Neural progenitor cell (in vitro differentiated cells): ENCODE results near the gene PHLDB2. TPM values are rescaled to one million over a fixed set of nuclear protein-coding genes. Genes with fewer than 3 reads are reported as not detected.

Experiments used
- DNase-seq: peaks from one replicate; pipeline ENCODE4 v3.0.0-alpha.2; 2016; ENCODE audit warnings: low spot score
- H2AFZ ChIP-seq: fragments of 200-600 bp; sonication (generic); replicated peaks from 2 replicates; pipeline ENCODE4 v1.6.1; 2016; ENCODE audit warnings: antibody characterized with exemption
- H3F3A ChIP-seq: fragments of 200-600 bp; sonication (generic); 2 replicates; pipeline ENCODE4 v1.6.1; 2016; ENCODE audit warnings: antibody characterized with exemption, low read depth
- H3K27ac ChIP-seq: fragments of 200-600 bp; sonication (generic); 2 replicates; pipeline ENCODE4 v1.5.1; 2016; ENCODE audit warnings: mild to moderate bottlenecking
- H3K27me3 ChIP-seq: fragments of 200-600 bp; sonication (generic); 2 replicates; pipeline ENCODE4 v1.6.1; 2016; ENCODE audit warnings: mild to moderate bottlenecking, moderate library complexity
- H3K36me3 ChIP-seq: fragments of 200-600 bp; sonication (generic); 2 replicates; pipeline ENCODE4 v1.5.1; 2016
- H3K4me1 ChIP-seq: fragments of 200-600 bp; sonication (generic); 2 replicates; pipeline ENCODE4 v1.6.1; 2016; ENCODE audit warnings: mixed run types
- H3K4me2 ChIP-seq: fragments of 200-600 bp; sonication (generic); 2 replicates; pipeline ENCODE4 v1.6.1; 2016
- H3K4me3 ChIP-seq: fragments of 200-600 bp; sonication (generic); 2 replicates; pipeline ENCODE4 v1.5.1; 2016
- H3K79me2 ChIP-seq: fragments of 200-600 bp; sonication (generic); 2 replicates; pipeline ENCODE4 v1.6.1; 2016; ENCODE audit warnings: low read depth
- H3K9ac ChIP-seq: fragments of 200-600 bp; sonication (generic); 2 replicates; pipeline ENCODE4 v1.6.1; 2016
- H3K9me3 ChIP-seq: fragments of 200-600 bp; sonication (generic); 2 replicates; pipeline ENCODE4 v1.5.1; 2016; ENCODE audit warnings: low read depth
- H4K20me1 ChIP-seq: fragments of 200-600 bp; sonication (generic); 2 replicates; pipeline ENCODE4 v1.6.1; 2016; ENCODE audit warnings: low read depth
- H3K27ac Mint-ChIP-seq: 3 replicates; pipeline ENCODE4 v1.8.0; 2021; ENCODE audit warnings: mixed read lengths
- H3K27me3 Mint-ChIP-seq: 2 replicates; pipeline ENCODE4 v1.8.0; 2022; ENCODE audit warnings: low read depth, mild to moderate bottlenecking, inconsistent platforms, moderate library complexity, mixed read lengths; ENCODE audit not compliant: insufficient read depth
- H3K36me3 Mint-ChIP-seq: 3 replicates; pipeline ENCODE4 v1.8.0; 2021; ENCODE audit warnings: mixed read lengths
- H3K4me1 Mint-ChIP-seq: 3 replicates; pipeline ENCODE4 v1.8.0; 2021; ENCODE audit warnings: mixed read lengths
- H3K4me3 Mint-ChIP-seq: 3 replicates; pipeline ENCODE4 v1.8.0; 2021; ENCODE audit warnings: mild to moderate bottlenecking, moderate library complexity, mixed read lengths
- H3K9me3 Mint-ChIP-seq: 3 replicates; pipeline ENCODE4 v1.8.0; 2020; ENCODE audit warnings: mixed read lengths
- EZH2 ChIP-seq: fragments of 200-600 bp; sonication (generic); IDR thresholded peaks from 2 replicates; pipeline ENCODE4 v1.6.1; 2017; ENCODE audit warnings: antibody characterized with exemption, mild to moderate bottlenecking, moderate library complexity
- EZH2phosphoT487 ChIP-seq: fragments of 200-600 bp; sonication (generic); IDR thresholded peaks from 2 replicates; pipeline ENCODE4 v1.6.1; 2017; ENCODE audit warnings: antibody characterized with exemption
- total RNA-seq: library from RNA; depleted of rRNA; stranded (reverse); fragments of >200 nt; gene quantifications from 2 replicates; pipeline ENCODE4 v1.2.3, GENCODE V29; 2015; ENCODE audit warnings: low replicate concordance
- TF ChIP-seq, protein P1 (sequence below): fragments of 200-600 bp; sonication (generic); IDR thresholded peaks from 2 replicates; pipeline ENCODE4 v1.5.1; 2017; ENCODE audit warnings: antibody characterized with exemption, mild to moderate bottlenecking

The PHLDB2 gene
- total RNA-seq, 1 donor from 2014 or later: 15.9 TPM

DNA sequence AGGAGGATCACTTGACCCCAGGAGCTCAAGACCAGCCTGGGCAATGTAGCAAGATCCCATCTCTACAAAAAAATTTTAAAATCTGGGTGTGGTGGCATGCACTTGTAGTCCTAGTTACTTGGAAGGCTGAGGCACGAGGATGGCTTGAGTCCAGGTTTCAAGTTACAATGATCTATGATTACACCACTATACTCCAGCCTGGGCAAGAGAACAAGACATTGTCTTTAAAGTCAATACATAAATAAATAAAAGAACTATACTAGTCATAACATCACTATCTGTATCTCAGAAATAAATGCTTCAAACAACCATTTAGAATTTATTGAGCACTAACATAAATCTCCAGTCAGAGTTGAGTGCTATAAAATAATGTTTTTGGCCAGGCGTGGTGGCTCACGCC is 8.5 kb upstream of the PHLDB2 start:
- Histone ChIP-seq H3K9me3 (no peaks in the 10 kb centered on the region), H4K20me1 (no peaks in the 10 kb centered on the region), H3K9ac (no peak overlapping the region), H3K4me1 (no peaks in the 10 kb centered on the region), H3K4me2 (no peak overlapping the region), H3K27ac (no peak overlapping the region), H3K4me3 (no peak overlapping the region), H3K79me2 (no peaks in the 10 kb centered on the region), H3K27me3 (peaks cover 12% of the 10 kb centered on the region), H3F3A (no peaks in the 10 kb centered on the region), H3K36me3 (no peaks in the 10 kb centered on the region), H2AFZ (no peak overlapping the region)
- H3K4me1 Mint-ChIP-seq: peaks cover 38% of the 10 kb centered on the region
- H3K36me3 Mint-ChIP-seq: no peaks in the 10 kb centered on the region
- H3K27ac Mint-ChIP-seq: no peak overlapping the region
- H3K27me3 Mint-ChIP-seq: peaks cover 4% of the 10 kb centered on the region
- H3K4me3 Mint-ChIP-seq: no peak overlapping the region
- no peak for TF ChIP-seq EZH2
- no peak for TF ChIP-seq EZH2phosphoT487
- TF ChIP-seq, protein P1, sequence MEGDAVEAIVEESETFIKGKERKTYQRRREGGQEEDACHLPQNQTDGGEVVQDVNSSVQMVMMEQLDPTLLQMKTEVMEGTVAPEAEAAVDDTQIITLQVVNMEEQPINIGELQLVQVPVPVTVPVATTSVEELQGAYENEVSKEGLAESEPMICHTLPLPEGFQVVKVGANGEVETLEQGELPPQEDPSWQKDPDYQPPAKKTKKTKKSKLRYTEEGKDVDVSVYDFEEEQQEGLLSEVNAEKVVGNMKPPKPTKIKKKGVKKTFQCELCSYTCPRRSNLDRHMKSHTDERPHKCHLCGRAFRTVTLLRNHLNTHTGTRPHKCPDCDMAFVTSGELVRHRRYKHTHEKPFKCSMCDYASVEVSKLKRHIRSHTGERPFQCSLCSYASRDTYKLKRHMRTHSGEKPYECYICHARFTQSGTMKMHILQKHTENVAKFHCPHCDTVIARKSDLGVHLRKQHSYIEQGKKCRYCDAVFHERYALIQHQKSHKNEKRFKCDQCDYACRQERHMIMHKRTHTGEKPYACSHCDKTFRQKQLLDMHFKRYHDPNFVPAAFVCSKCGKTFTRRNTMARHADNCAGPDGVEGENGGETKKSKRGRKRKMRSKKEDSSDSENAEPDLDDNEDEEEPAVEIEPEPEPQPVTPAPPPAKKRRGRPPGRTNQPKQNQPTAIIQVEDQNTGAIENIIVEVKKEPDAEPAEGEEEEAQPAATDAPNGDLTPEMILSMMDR: no peak
- DNase-seq: no peak
- H3K9me3 Mint-ChIP-seq: no peaks in the 10 kb centered on the region

DNA sequence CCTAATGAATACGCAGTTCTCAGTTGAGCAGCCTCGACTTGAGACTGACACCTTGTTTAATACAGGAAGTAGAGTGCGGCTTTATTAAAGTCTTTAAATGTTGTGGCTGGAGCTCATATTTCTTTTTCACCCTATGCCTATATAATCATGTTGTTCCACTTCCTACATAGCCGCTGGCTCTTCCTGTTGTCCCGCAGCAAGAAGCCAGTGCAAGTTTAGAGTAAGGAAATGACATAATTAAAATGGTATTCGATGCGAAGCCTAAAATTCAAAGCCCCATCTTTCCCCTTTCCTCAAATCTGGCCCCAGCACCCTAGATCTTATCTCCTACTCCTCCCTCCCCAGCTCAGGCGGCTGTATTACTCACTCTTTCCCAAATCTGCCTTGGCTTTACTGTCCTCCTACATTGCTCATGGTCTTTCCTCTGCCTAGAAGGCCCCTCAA is 7.5 kb upstream of the PHLDB2 start:
- no peaks in the 10 kb centered on the region for H4K20me1 ChIP-seq
- H3K9ac ChIP-seq: no peak overlapping the region
- Mint-ChIP-seq H3K9me3 (no peaks in the 10 kb centered on the region), H3K36me3 (no peaks in the 10 kb centered on the region), H3K27me3 (peaks cover 4% of the 10 kb centered on the region), H3K4me3 (no peak overlapping the region), H3K4me1 (peaks cover 38% of the 10 kb centered on the region), H3K27ac (no peak overlapping the region)
- H3K4me3 ChIP-seq: no peak overlapping the region
- no peak overlapping the region for H2AFZ ChIP-seq
- H3K27me3 ChIP-seq: peaks cover 21% of the 10 kb centered on the region
- TF ChIP-seq EZH2: no peak
- TF ChIP-seq, protein P1: no peak
- no peak for TF ChIP-seq EZH2phosphoT487
- H3K79me2 ChIP-seq: no peaks in the 10 kb centered on the region
- no peak for DNase-seq
- no peaks in the 10 kb centered on the region for H3K36me3 ChIP-seq
- no peaks in the 10 kb centered on the region for H3F3A ChIP-seq
- no peak overlapping the region for H3K4me2 ChIP-seq
- H3K27ac ChIP-seq: no peak overlapping the region
- H3K4me1 ChIP-seq: no peaks in the 10 kb centered on the region
- H3K9me3 ChIP-seq: no peaks in the 10 kb centered on the region

DNA sequence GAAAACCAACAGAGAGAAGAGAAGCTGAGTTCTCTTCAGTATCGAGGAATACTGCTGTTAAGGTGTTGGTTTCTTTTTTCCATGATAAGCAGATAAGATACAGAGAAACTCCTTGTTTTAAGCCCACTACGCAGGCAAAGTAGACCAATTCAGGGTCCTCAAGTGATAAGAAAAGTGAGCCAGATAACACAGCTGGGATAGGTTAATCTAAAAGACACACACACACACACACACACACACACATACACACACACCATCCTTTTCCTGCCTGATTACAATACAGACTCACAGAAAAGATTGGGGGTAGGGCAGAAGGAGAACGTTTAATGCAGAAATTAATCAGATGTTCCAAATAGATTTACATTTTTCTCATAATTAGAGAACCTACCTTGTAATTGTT is 6.5 kb upstream of the PHLDB2 start:
- Histone ChIP-seq H3K27ac (no peak overlapping the region), H3K27me3 (peaks cover 32% of the 10 kb centered on the region), H3K9ac (no peak overlapping the region), H3K36me3 (no peaks in the 10 kb centered on the region), H3K9me3 (no peaks in the 10 kb centered on the region), H3K4me2 (no peak overlapping the region), H3F3A (no peaks in the 10 kb centered on the region), H2AFZ (no peak overlapping the region), H3K4me3 (no peak overlapping the region), H3K79me2 (no peaks in the 10 kb centered on the region), H3K4me1 (no peaks in the 10 kb centered on the region), H4K20me1 (no peaks in the 10 kb centered on the region)
- no peak for DNase-seq
- no peak overlapping the region for H3K4me3 Mint-ChIP-seq
- no peaks in the 10 kb centered on the region for H3K36me3 Mint-ChIP-seq
- no peak overlapping the region for H3K27ac Mint-ChIP-seq
- no peaks in the 10 kb centered on the region for H3K9me3 Mint-ChIP-seq
- H3K27me3 Mint-ChIP-seq: peaks cover 6% of the 10 kb centered on the region
- peaks cover 33% of the 10 kb centered on the region for H3K4me1 Mint-ChIP-seq
- TF ChIP-seq, protein P1: no peak
- TF ChIP-seq EZH2phosphoT487 (no peak), EZH2 (no peak)
